Panc1 (cell line): ENCODE measurements around the gene CDC5L. TPM values are rescaled to one million over a fixed set of nuclear protein-coding genes. Genes with fewer than 3 reads are reported as not detected.
A peak's percentile ranks its signal among the peaks of the same experiment; 100 is the strongest.
"Not testable (repeated sequence)": the region's sequence is repeated elsewhere in the genome, so short reads cannot be mapped to it uniquely, and the experiment has no call there.

ENCODE experiments used
- ATAC-seq: fragments of 200-7000 bp; cut with Tn5 transposase; 2 replicates; pipeline ENCODE4 v1.9.1; 2020; ENCODE audit warnings: mild to moderate bottlenecking, moderate library complexity
- BruUV-seq: library from RNA; stranded (reverse); fragments of 400-500 nt; replicated peaks from 2 replicates; lab custom pipeline; 2021; lab: Mats Ljungman, UMichigan
- CTCF ChIA-PET: fragments of 300-600 bp; sonication (Branson Sonifier 250); formaldehyde crosslinking; loops from one replicate; lab custom pipeline; 2022; ENCODE audit warnings: antibody characterized with exemption; lab: Charles Lee
- POLR2A ChIA-PET: fragments of 300-600 bp; sonication (Branson Sonifier 250); formaldehyde crosslinking; loops from one replicate; lab custom pipeline; 2022; ENCODE audit warnings: antibody characterized with exemption; lab: Charles Lee
- DNase-seq: peaks from one replicate; pipeline ENCODE4 v3.0.0-alpha.2; 2010; ENCODE audit warnings: low read depth, low spot score
- H3K27ac ChIP-seq: 2 replicates; pipeline ENCODE4 v1.5.1; 2011; ENCODE audit warnings: mild to moderate bottlenecking, low read length, inconsistent platforms
- H3K27me3 ChIP-seq: fragments of 200-500 bp; sonication (Bioruptor generic); 2 replicates; pipeline ENCODE4 v1.6.0; 2014; ENCODE audit warnings: low read length, inconsistent platforms; ENCODE audit not compliant: control insufficient read depth, insufficient read depth
- H3K36me3 ChIP-seq: fragments of 200-500 bp; sonication (Bioruptor generic); 2 replicates; pipeline ENCODE4 v1.5.1; 2014; ENCODE audit warnings: inconsistent platforms, mild to moderate bottlenecking, low read length, moderate library complexity; ENCODE audit not compliant: control insufficient read depth, insufficient read depth
- H3K4me1 ChIP-seq: 2 replicates; pipeline ENCODE4 v1.5.1; 2011; ENCODE audit warnings: inconsistent platforms, mild to moderate bottlenecking, low read length, moderate library complexity; ENCODE audit not compliant: control insufficient read depth, insufficient read depth
- H3K4me3 ChIP-seq, 2 experiments: 2 replicates each; pipeline ENCODE4 v1.5.1; 2011 to 2012; ENCODE audit warnings: low read depth in 2 of 2, low read length in 2 of 2, mild to moderate bottlenecking in 2 of 2, inconsistent platforms in 1 of 2, moderate library complexity in 1 of 2
- H3K9me3 ChIP-seq: fragments of 200-500 bp; sonication (Bioruptor generic); 2 replicates; pipeline ENCODE4 v1.5.1; 2014; ENCODE audit warnings: low read depth, mild to moderate bottlenecking, inconsistent platforms, low read length, moderate library complexity; ENCODE audit not compliant: control insufficient read depth, insufficient read depth
- CTCF ChIP-seq: fragments of 450-650 bp; IDR thresholded peaks from 2 replicates; pipeline ENCODE4 v1.5.1; 2017; ENCODE audit warnings: mild to moderate bottlenecking
- POLR2AphosphoS5 ChIP-seq: IDR thresholded peaks from 2 replicates; pipeline ENCODE4 v1.6.1; 2012; ENCODE audit warnings: mild to moderate bottlenecking, low read depth, low read length, moderate library complexity
- REST ChIP-seq, 2 experiments: IDR thresholded peaks; 2 replicates each; pipeline ENCODE4 v1.6.1; 2011 to 2012; ENCODE audit warnings: low read depth in 2 of 2, control low read depth in 1 of 2, low read length in 1 of 2, mild to moderate bottlenecking in 1 of 2, moderate library complexity in 1 of 2; ENCODE audit not compliant: insufficient read depth in 1 of 2
- SIN3A ChIP-seq: IDR thresholded peaks from 2 replicates; pipeline ENCODE4 v1.6.1; 2012; ENCODE audit warnings: low read depth, mild to moderate bottlenecking, low read length, moderate library complexity, borderline replicate concordance; ENCODE audit not compliant: insufficient read depth
- TCF7L2 ChIP-seq: IDR thresholded peaks from 2 replicates; pipeline ENCODE4 v1.6.1; 2011; ENCODE audit warnings: mild to moderate bottlenecking, low read depth, low read length, inconsistent platforms
- in situ Hi-C: cut with HindIII; loops from 2 replicates; pipeline ENCODE4 v1.10.0; 2016; ENCODE audit warnings: low sequenced_read_pairs, low pct_unique_long_range_greater_than_20kb
- intact Hi-C: fragments of 100-400 bp; cut with micrococcal nuclease; formaldehyde crosslinking; loops from one replicate; pipeline ENCODE4 v1.10.0; 2022; ENCODE audit not compliant: unreplicated experiment
- total RNA-seq: library from RNA; stranded (reverse); gene quantifications from one replicate; pipeline ENCODE4 v1.2.1, GENCODE V29; 2021; ENCODE audit not compliant: unreplicated experiment

CDC5L gene
- total RNA-seq, 1 experiment from 2014 or later: 23.3 TPM

DNA sequence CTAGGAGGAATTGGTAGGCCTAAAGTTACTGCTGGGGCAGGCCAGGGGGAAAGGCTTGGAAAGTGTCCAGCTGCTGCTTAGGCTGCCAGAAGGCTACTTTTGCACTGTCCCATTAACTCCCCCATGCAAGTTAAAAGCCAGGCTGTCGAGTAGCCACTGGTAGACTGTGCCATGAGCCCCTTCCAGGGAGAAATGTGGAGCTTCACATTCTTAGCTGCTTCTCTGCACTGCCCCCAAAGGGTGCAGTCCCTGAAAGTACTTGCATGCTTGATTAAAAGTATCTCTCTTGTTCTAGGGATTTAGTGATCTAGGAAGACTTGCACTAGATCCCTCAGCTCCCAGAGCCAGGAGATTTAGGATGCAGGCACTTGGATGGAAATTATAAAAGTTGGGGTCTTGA, 57.3 kb downstream of the CDC5L start:
- ATAC-seq (no peak), DNase-seq (no peak)
- H3K4me3 ChIP-seq: no peak overlapping the region
- no peaks in the 10 kb centered on the region for H3K4me1 ChIP-seq
- intact Hi-C loops (no loop called here), in situ Hi-C loops (no loop called here)
- H3K36me3 ChIP-seq: peaks cover 12% of the 10 kb centered on the region; the same call in 1 of the 2 replicates
- CTCF ChIA-PET: no interaction called here
- H3K27ac ChIP-seq: no peak overlapping the region
- peaks cover 3% of the 10 kb centered on the region; the same call in 1 of the 2 replicates for H3K9me3 ChIP-seq
- no peak for TF ChIP-seq POLR2AphosphoS5
- TF ChIP-seq SIN3A: no peak
- TF ChIP-seq TCF7L2: no peak
- TF ChIP-seq REST (IDR thresholded peaks at IDR 0.05; ENCODE audit: insufficient read depth in 1 of 2, low read depth in 2 of 2, low read length in 1 of 2): no peak
- no peak for TF ChIP-seq CTCF
- no peaks in the 10 kb centered on the region for H3K27me3 ChIP-seq
- POLR2A ChIA-PET: no interaction called here
- no TSS peak for BruUV-seq

- in situ Hi-C loops (no loop called here), intact Hi-C loops (no loop called here)
- ATAC-seq: 0 out of 2 replicates have a peak, but pooled peaks have one; percentile 66
- peaks cover 14% of the 10 kb centered on the region; the same call in 1 of the 2 replicates for H3K36me3 ChIP-seq
- no TSS peak for BruUV-seq
- DNase-seq: no peak
- no peaks in the 10 kb centered on the region for H3K4me1 ChIP-seq
- ChIA-PET CTCF (no interaction called here), POLR2A (interaction anchor here (0.7 kb wide), 1 partner anchor 14 kb away, joined by 3 read pairs; no protein-coding TSS in a partner anchor)
- H3K27me3 ChIP-seq: no peaks in the 10 kb centered on the region
- H3K4me3 ChIP-seq: no peak overlapping the region
- TF ChIP-seq TCF7L2 (no peak), CTCF (no peak), POLR2AphosphoS5 (no peak), REST (IDR thresholded peaks at IDR 0.05; ENCODE audit: insufficient read depth in 1 of 2, low read depth in 2 of 2, low read length in 1 of 2) (no peak), SIN3A (no peak)
- H3K27ac ChIP-seq: no peak overlapping the region
- H3K9me3 ChIP-seq: peaks cover 3% of the 10 kb centered on the region; the same call in 1 of the 2 replicates
These were observed 59.3 kb downstream of the CDC5L start for GRCh38 chr6:44446626-44447300.

- H3K4me3 ChIP-seq, POLR2A ChIA-PET, ATAC-seq, H3K4me1 ChIP-seq, CTCF ChIA-PET, DNase-seq, H3K27ac ChIP-seq, BruUV-seq, H3K9me3 ChIP-seq, in situ Hi-C loops, H3K27me3 ChIP-seq, intact Hi-C loops: not testable (repeated sequence)
- peaks cover 14% of the 10 kb centered on the region; the same call in 1 of the 2 replicates for H3K36me3 ChIP-seq
These were observed 61.7 kb downstream of the CDC5L start for GRCh38 chr6:44449181-44449580.
